Activated CD4-positive, CD25-positive, alpha-beta regulatory T cell treated with anti-CD3 and anti-CD28 coated beads, Interleukin-2, amount 50 U/mL, for 16 hours (primary cell): ENCODE data around the gene LTB.
"Not testable (repeated sequence)": the region's sequence is repeated elsewhere in the genome, so short reads cannot be mapped to it uniquely, and the experiment has no call there.

Experiments used
- DNase-seq: peaks from one replicate; pipeline ENCODE4 v3.0.0-alpha.2; 2020; ENCODE audit warnings: low read depth, low spot score

The LTB gene

GRCh38 chr6:31609519-31610406 is 27.5 kb upstream of the LTB start:
- no peak for DNase-seq

- no peak for DNase-seq
These were observed 25.1 kb upstream of the LTB start for GRCh38 chr6:31607317-31607716.

- DNase-seq = no peak
These were observed 14.8 kb upstream of the LTB start for GRCh38 chr6:31597006-31597405.

- DNase-seq = no peak
These were observed 10.2 kb upstream of the LTB start for GRCh38 chr6:31592396-31592771.

- not testable (repeated sequence) for DNase-seq
These were observed 8.5 kb upstream of the LTB start for GRCh38 chr6:31590691-31591090.

GRCh38 chr6:31588871-31589650 is 6.8 kb upstream of the LTB start:
- no peak for DNase-seq

GRCh38 chr6:31587791-31588777 is 5.9 kb upstream of the LTB start:
- no peak for DNase-seq

- no peak for DNase-seq
These were observed 4.5 kb upstream of the LTB start for GRCh38 chr6:31586599-31587281.

GRCh38 chr6:31586008-31586407 is 3.8 kb upstream of the LTB start, which contains the start of gene LST1:
Gene LST1, plus strand, starts transcription at chr6:31586277. Its CDS starts 1,023 bp downstream, at chr6:31587300.
- no peak for DNase-seq

GRCh38 chr6:31585491-31585890 is 3.3 kb upstream of the LTB start:
- no peak for DNase-seq

- no peak for DNase-seq
These were observed 592 bp downstream of the LTB start for GRCh38 chr6:31581434-31582229.

GRCh38 chr6:31580807-31581433 is 1.3 kb downstream of the LTB start:
- peak; percentile 79 for DNase-seq

GRCh38 chr6:31580438-31580740 is 1.8 kb downstream of the LTB start:
- DNase-seq = no peak

GRCh38 chr6:31579546-31580437 is 2.4 kb downstream of the LTB start:
- DNase-seq = no peak

GRCh38 chr6:31579119-31579505 is 3.1 kb downstream of the LTB start:
- DNase-seq = no peak

- DNase-seq = no peak
These were observed 3.8 kb downstream of the LTB start for GRCh38 chr6:31578184-31579118.

GRCh38 chr6:31577579-31577966 is 4.7 kb downstream of the LTB start:
- DNase-seq = no peak
